NCI-H446 (cell line): Measurements from ENCODE around the gene SIX2.

ENCODE experiments used
- DNase-seq, 2 experiments: peaks; one replicate each; lab custom pipeline; 2025; lab: John Stamatoyannopoulos, UW

The SIX2 gene

DNA sequence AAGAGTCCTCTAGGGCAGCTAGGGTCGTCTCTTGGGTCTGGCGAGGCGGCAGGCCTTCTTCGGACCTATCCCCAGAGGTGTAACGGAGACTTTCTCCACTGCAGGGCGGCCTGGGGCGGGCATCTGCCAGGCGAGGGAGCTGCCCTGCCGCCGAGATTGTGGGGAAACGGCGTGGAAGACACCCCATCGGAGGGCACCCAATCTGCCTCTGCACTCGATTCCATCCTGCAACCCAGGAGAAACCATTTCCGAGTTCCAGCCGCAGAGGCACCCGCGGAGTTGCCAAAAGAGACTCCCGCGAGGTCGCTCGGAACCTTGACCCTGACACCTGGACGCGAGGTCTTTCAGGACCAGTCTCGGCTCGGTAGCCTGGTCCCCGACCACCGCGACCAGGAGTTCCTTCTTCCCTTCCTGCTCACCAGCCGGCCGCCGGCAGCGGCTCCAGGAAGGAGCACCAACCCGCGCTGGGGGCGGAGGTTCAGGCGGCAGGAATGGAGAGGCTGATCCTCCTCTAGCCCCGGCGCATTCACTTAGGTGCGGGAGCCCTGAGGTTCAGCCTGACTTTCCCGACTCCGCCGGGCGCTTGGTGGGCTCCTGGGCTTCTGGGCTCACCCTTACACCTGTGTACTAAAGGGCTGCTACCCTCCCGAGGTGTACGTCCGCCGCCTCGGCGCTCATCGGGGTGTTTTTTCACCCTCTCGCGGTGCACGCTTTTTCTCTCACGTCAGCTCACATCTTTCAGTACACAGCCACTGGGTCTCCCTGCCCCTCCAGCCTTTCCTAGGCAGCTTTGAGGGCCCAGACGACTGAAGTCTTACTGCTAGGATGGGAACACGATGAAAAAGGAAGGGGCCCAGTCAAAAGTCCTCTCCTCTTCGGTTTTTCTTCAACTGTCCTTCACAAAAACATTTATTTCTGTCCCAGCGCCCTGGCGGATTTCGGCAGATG lies 8.1 kb downstream of the SIX2 start:
- no peak for DNase-seq

DNA sequence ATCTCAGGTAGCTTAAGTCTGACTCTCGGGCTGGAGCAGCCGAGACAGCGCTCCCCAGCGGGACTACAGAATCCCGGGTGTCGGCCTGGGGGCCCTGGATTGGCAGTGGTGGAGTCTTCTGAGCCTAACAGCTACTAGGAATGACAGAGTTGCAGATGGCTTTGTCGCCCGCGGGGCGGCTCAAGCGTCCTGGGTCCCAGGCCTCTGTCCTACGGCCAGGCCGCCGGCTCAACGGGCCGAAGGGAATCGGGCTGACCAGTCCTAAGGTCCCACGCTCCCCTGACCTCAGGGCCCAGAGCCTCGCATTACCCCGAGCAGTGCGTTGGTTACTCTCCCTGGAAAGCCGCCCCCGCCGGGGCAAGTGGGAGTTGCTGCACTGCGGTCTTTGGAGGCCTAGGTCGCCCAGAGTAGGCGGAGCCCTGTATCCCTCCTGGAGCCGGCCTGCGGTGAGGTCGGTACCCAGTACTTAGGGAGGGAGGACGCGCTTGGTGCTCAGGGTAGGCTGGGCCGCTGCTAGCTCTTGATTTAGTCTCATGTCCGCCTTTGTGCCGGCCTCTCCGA lies 8.8 kb downstream of the SIX2 start:
- no peak for DNase-seq

DNA sequence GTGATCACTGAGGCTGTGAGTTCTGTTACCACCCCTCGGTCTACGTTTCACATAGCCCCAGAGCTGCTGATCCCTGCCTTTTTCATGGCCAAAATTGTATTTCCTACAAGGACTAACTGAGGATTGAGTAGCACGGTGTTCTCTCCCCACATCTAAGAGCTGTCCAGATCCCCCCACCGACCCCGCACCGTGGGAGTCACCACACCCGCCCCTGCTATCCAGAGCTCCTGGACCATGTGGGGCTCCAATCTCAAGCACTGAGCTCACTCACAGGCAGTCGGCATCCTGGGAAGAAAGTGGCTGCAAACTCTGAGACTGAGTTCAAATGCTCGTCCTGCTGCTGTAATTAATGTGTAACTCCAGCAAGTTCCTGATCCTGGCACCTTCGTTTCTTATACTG lies 9.7 kb downstream of the SIX2 start:
- no peak for DNase-seq

DNA sequence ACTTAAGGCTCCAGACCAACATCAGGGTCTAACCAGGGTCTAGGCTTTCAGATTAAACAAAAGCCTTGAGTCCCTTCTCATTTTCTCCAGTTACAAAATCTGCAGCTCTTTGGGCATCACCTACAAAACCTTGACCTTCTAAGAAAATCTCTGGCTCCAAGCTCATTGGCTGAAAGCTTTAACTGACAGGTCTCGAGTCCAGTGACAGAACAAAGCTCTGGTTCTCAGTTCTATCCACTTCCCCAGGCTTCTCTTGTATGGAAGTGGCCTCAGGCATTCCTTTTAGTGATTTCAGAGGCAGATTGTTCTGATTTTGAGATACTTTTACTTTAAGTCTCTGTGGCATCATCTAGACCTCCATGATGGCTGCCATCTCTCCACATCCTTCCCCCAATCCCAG lies 11.3 kb downstream of the SIX2 start:
- no peak for DNase-seq

DNA sequence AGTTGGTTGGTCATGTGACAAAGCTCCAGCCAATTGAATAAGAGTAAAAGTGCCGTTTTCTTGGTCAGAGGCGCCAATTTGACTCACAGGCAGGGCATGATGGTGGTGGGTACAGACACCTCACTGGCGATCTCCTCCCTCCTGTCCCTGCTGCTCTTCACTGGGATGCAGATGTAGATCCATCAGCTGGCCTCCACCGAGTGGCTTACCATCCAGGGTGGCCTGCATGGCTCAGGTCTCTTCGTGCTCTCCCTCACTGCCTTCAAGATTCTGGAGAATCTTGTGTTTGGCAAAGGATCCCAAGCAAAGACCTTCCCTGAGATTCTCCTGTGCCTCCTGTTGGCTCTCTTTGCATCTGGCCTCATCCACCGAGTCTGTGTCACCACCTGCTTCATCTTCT lies 12.9 kb downstream of the SIX2 start:
- DNase-seq, result no peak

DNA sequence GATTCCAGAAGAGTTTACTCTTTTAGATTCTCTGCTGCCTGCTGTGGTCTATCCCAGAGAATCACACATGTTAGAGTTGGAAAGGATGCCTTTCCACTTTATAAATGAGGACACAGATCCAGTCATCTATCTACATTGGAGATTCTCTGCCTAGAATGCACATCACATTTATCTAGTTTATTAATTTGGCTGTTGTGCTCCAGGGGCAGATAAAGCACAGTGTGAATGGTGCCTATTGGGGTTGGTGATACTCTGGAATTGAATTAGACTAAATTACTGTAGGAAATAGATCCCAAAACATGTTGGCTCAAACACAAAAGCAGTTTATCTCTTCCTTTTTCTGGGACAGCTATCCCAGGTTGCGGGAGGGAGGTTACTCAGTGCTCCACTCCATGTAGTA lies 14.9 kb downstream of the SIX2 start:
- no peak for DNase-seq

DNA sequence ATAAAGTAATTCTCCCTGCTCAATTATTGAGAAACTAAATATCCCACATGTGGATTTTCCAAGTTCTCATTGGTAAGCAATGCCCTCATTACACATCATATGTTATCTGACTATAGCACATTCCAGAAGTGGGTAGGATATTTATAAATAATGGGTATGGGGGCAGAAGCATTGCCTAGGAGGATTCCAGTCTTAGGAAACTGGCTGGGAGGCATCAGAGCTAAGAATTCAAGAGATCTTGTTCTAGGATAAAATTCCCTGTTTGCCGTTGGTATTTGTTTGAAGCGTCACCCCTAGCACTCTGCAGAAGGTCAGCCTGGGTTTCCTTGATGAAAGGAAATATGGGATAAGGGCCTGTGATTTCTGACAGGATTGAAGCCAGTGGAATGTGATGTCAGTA lies 20.1 kb downstream of the SIX2 start:
- no peak for DNase-seq

DNA sequence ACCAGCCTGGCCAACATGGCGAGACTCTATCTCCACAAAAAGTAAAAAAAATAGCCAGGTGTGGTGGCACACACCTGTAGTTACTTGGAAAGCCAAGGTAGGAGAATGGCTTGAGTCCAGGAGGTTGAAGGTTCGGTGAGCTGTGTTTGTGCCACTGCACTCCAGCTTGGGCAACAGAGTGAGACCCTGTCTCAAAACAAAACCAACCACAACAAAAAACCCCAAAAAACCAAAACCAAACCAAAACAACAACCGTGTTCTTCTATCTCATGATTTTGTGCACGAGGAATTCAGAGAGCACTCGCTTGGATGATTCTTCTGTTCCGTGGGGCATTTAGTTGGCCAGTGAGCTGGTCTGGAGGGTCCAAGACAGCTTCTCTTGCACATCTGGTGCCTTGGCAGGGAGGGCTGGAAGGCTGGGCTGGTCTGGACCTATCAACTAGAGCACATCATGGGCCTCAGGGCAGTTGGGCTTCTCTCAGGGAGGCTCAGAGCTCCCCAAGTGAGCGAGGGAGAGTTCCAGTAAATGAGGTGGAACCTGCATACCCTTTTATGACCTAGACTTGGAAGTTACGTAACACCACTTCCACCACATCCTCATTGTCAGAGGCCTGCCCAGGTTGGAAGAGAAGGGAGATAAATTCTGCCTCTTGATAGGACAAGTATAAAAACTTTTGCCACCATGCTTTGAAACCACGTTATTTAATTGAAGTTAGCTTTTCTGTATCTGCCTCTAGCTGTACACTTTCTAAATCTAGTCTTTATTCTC lies 25.2 kb downstream of the SIX2 start:
- no peak for DNase-seq

DNA sequence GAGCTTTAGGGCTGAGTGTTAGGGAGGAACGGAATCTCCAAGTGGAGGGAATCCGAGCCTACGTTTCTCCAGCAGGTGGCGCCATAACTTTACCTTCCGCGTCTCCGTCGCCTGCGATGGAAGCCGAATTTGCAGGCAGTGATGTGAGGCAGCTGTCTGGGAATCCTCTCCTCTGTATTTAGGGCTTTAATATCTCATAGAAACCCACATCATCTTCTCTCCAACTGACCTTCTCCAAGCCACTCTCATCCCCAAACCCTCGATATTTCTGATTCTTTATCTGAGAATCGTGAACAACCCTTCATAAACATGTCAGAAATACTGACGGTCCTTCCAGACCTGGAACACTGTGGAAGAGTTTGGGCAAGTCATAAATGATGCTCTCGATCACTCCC lies 27.5 kb downstream of the SIX2 start:
- DNase-seq, result peak; percentile 40 to 78

DNA sequence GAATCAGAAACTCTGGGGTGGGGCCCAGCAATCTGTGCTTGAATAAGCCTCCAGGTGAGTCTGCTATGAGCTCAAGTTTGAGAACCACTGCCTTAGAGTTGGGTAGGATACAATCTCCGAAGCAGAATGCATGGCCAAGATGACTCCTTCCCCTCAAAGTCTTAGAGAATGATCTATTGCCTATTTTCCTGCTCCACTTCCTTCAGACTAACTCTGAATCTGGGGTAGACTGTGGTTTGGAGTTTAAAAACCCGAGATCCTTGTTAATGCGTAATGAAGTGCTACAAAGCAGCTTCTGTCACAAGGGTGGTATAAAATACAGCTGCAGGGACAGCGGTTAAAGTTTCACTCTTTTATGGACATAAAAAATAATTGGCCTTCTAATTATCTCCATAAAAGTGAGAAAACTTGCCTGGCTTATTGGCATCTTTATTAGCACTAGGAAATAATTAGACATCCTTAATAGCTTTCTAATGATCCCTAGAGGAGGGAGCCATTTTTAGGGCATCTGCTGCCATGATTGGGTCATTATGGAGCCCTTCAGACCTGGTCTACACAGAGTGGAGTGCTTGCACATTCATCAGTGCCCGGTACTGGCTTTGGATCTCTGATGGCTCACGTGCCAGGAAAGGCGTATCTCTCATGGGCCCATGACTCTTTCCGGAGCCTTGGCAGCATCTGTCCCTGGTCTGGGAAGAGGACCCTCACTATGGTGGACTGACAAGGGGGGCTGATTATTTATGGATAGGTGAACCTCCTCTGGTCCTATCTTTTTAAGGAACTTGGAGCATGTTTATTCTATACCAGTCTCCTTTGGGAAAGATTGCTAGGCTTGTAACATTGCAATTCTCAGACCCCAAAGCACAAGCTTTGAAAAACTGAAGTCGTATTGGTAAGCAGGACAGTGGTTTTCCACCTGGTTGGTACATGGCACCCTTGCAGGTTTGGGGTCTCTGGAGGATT lies 28.2 kb downstream of the SIX2 start:
- DNase-seq, result peak in 1 of 2 experiments; percentile 7

DNA sequence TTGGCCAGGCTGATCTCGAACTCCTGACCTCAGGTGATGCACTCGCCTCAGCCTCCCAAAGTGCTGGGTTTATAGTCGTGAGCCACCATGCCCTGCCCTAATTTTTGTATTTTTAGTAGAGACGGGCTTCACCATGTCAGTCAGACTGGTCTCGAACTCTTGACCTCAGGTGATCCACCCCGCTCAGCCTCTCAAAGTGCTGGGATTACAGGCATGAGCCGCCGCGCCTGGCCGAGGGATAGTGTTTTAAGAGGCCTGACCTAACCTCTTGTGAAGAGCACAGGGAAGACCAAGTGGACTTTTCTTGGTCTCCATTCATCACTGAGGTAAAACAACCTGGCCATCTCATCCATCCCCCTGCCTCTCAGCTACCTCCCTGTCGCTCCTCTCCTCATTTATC lies 29.7 kb downstream of the SIX2 start:
- DNase-seq, result no peak

DNA sequence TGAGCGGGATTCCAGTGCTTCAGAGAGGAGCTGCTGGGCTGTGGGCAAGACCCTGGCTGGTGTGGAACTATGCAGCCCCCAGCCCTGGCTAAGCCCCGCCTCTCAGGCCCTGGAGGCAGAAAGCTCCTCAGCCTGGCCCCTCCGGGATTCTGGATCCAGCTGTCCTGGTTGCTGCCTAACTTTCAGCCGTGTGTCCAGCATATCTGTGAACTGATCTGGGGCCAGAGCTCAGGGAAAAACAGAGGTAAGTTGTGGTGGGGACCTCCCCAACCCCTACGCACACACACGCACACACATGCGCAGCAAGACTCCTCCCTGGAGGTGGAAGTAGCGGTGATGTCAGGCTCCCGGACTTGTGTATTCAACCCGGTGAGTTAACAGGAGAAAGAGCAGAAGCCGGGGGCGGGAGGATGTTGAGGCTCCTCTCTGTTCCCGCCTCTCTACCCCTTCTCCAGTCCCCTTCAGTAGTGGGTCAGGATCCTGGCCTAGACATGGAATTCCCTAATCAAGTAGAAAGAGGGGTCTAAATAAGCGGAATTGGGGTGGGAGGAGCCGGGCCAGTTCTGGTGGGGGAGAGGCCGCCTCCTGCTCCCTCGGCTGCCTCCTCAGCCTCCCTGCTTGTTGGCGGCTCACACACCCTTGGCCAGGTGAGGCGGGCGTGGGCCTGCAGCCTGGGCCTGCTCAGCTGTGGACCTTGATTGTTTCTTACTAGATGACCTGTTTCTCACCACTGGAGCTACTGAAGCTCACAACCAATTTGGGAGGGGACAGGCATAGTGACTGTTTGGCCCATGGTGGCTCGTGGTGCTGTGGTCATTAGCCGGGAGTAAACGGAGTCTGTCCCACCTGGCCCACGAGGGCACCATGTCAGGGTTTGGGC lies 33.4 kb downstream of the SIX2 start:
- DNase-seq, result no peak

DNA sequence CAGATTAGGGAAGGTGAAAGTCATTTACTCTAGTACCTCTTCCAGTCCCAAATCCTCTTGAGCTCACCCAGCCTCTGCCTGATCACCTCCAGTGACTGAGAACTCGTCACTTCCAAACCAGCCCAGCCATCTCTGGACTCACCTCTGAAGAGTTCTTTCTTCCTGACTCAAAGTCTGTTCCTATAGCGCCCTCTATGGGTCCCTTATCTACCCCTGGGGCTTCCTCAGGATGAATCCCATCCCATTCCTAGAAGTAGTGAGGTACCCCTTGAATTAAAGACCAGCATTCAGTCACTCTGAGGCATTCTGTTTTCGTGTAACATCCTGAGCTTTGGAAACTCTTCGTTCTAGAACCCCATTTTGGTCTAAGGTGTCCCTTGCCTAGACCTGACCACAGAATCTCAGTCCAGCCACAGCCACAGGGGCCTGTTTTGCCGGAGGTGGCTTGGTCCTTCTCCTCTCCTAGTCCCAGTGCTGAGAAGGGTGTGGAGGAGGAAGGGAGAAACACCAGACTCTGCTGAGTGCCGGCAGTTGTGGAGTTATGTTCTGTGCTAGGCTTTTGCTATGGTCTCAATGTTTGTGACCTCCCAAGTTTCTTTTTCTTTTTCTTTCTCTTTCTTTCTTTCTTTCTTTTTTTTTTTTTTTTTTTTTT lies 35.1 kb downstream of the SIX2 start:
- peak in 1 of 2 experiments; percentile 77 for DNase-seq

DNA sequence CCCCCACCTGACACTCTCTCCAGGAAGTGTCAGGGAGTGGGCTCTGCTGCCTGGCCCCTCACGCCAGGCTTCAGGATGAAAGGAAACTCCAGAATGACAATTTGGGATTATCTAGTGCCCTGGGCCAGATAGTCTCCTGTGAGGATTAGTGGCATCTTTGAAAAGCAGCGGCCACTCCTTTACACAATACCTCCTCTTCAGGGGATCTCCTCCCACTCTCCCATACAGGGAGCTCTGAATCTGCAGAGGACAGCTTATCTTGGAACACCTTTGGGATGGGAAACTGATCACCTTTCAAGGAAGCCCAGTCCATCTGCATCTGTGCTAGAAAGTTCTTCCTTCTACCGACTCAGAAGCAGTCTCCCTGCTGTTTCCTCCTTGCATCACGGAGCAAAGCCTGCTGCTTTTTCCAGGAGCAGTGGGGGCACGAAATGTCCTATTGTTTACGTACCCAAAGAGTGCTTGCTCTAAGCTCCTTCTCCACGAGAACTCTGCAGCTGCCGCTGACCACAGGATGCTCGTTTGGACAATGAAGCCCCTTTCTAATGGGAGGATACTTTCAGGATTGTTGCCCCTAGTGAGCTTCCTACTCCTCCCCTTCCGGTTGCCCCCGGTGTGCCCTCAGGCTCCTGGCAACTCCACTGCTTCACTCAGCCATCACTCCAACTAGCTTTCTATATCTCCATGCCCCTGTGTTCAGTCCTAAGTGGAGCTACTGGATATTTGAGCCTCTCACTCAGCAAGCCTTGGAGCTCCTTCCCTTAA lies 36.3 kb downstream of the SIX2 start:
- no peak for DNase-seq

DNA sequence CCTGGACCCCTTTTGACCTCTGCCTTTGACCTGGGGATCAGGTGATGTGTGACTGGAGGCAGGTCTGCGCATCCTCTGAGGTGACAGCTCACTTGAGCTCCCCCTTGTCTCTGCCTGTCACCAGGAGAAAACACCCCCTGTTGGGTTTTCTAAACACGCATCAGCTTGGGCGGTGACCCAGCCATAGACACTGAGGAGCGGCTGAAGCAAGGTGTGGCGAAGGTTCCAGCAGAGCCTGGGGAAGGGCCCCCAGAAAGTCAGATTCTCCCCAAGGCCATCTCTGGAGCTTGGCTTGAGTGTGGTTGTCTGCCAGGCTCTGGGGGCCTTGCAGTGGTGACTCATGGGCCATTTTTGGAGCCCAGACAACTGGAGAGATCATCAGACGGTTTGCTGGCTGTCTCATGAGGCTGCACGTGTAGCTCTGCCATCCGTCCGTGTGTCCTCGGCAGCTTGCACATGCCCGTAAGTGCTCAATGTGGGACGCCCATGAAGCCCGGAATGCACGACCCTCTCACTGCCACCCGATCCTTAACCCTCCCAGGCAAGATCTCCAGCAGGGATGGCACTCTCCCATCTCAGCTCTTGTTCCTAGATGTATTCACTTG lies 38.3 kb downstream of the SIX2 start:
- DNase-seq, result no peak

DNA sequence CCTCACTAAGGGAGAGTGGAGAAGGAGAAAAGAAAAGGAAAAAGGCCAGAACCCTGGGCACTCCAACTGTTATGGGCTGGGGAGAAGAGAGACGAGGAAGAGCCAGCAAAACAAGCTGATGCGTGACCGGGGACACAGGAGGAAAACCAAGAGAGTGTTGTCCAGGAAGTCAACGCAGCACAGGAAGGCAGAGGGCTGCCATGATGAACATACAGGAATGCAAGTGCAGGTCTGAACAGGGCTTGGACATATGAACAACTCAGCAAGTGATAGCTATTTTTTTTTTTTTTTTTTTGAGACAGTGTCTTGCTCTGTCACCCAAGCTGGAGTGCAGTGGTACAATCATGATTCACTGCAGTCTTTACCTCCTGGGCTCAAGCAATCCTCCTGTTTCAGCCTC lies 39.3 kb downstream of the SIX2 start:
- DNase-seq, result no peak

DNA sequence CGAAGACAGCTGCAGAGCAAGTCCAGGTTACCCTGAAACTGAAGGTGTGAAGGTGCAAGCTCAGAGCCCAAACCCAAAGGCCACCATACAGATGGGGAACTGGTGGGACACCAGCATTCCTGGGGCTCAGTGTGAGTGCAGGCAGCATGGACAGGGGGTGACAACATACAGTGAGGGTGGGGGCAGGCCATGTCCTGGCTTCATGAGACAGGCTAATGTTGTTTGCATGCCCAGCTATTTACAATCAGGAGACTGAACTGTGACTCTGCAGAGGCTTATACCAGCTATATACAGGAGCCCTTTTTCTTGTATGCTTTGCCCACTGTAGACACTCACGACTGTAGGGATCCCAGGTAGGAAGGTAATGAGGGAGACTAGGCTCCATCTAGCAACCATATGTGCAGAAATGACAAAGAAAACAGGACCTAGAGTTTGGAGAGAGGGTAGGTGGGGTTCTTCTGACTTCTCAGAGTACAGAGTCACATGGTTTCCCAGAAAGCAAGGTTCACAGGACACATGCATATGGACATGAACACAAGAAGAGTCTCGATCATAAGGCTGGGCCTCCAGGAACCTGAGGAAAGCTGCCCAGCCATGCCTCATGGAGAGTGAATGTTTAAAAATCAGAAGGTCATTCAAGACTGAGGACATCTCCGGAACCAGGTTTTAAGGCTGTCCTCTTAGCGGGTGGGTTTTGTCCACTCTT lies 41.4 kb downstream of the SIX2 start:
- DNase-seq, result no peak

DNA sequence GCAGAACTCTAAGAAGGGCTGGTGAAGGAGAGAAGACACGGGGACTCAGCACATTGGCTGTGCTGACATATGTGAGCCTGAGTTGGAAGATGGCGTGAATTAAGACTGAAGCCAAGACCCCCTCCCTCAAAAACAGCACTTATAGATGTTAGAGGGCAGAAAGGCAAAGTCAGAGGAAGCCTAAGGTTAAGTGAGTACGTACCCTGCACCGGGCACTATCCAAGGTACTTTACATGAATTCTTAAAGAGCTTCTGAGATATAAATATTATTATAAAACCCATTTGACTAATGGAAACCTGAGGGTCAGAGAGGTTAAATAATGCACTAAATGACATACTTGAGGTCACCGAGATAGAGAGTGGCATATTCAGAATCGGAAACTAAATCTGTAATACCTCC lies 42.2 kb downstream of the SIX2 start:
- DNase-seq, result no peak
